NCI-H2029 treated with DMSO at 0.1 percent for 48 hours (cell line): ENCODE data around the gene NXT1.
"Not testable (repeated sequence)": the region's sequence is repeated elsewhere in the genome, so short reads cannot be mapped to it uniquely, and the experiment has no call there.

Experiments used
- DNase-seq: peaks from one replicate; lab custom pipeline; 2025; lab: John Stamatoyannopoulos, UW

NXT1 gene

DNA sequence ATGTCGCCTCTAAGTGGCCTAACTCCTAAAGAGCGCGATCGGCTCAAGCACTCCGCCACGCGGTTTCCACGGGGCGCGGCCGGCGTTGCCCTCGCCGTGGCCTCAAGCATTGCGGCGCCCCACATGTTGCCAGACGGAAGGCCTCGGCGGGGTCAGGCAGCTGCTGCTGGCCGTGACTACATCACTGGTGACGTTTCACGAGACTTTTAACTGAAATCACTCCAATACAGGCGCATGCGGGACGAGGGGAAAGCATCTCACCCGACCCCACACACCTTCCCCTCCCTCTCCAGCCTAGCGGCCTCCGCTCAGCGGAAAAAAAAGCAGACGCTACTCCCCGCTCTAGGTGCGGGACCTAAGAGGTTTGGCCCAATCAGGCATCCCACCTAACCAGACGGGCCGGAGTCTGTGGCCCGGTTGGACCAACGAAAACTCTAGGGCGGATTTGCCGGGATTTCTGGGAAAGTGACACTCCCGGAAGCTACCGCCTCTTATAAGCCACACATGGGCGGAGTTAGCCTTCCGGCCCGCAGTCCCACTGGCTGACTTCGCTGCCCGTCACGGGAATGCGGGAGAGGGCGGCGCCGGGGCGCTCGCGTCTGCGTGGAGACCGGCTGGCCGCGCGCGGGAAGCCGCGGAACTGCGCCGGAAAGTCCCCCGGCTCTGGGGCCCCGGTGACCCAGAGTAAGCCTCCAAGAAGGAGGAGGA lies at the start of gene NXT1:
TSS of gene NXT1 (plus strand) at position 596 of the 708 bp plus-strand sequence. CDS start 3,251 bp downstream, outside the sequence.
- DNase-seq: peak; percentile 84

- DNase-seq: no peak
Measured at GRCh38 chr20:23301436-23302050, 49.0 kb upstream of the NXT1 start.

DNA sequence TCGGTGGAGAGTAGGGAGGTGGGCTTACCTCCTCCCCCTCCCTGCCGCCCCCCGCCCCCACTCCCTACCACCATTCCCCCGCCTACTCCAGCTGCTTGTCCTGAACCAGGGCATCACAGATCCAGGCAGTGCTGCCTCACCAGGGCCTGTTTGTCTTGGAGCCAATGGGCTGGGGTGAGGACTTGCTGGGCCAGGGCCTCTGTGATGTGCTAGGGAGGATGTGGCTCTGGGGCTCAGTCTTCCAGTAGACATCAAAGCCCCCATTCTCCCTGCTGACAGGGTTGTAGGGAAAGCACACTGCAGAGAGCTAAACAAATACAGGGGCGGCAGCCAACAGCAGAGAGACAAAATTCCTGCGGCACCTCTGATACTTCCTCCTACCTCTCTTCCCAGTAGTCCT lies 48.2 kb upstream of the NXT1 start:
- no peak for DNase-seq

DNA sequence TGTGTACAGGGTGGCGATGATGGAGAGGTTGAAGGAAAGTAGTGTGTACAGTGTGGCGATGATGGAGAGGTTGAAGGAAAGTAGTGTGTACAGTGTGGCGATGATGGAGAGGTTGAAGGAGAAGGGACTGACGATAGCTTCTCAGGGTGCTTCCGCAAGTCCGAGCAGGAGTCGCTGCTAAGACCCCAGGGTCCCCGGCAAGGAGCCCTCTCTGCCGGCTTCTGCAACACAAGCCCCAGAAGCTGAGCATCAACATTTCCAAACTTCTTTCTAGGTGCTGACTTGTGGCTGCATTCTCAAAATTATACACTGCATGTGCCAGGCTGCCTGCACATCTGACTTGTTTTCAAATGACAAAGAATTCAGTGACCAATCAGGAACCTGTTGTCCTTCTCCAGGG lies 47.8 kb upstream of the NXT1 start:
- DNase-seq: no peak

GRCh38 chr20:23303325-23304102 lies 47.1 kb upstream of the NXT1 start:
- no peak for DNase-seq

DNA sequence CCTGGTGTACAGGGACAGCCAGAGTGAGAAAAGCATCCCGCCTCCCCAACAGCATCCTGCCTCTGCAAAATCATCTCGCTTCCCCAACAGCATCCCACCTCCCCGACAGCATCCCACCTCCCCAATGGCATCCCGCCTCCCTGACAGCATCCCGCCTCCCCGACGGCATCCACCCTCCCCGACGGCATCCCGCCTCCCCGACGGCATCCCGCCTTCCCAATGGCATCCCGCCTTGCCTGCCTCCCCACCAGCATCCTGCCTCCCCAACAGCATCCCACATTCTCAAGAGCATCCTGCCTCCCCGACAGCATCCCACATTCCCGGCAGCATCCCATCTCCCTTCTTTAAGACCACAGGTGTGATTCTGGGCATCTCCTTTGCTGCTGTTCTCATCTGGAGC lies 46.0 kb upstream of the NXT1 start:
- DNase-seq: no peak

DNA sequence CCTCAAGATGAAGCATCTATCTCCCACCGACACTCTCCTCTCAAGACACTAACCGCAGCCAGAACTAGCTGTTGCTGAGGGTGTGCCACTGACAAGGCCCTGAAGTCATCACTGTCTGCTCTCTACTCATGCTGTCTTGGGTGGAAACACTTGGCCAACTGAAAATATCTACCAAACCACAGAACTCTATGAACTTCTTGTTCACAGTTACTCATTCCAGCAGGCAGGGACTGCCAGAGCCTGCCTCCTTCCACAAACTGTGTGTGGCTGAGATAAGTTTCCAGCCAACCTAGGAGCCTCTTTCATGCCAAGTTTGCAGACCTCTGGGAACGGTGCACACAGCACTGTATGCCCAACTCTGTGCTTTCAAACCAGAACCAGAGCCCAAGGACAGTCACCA lies 45.5 kb upstream of the NXT1 start:
- no peak for DNase-seq

- DNase-seq: not testable (repeated sequence)
Measured at GRCh38 chr20:23307393-23307792, 43.2 kb upstream of the NXT1 start.

GRCh38 chr20:23308024-23308423 lies 42.6 kb upstream of the NXT1 start:
- no peak for DNase-seq

DNA sequence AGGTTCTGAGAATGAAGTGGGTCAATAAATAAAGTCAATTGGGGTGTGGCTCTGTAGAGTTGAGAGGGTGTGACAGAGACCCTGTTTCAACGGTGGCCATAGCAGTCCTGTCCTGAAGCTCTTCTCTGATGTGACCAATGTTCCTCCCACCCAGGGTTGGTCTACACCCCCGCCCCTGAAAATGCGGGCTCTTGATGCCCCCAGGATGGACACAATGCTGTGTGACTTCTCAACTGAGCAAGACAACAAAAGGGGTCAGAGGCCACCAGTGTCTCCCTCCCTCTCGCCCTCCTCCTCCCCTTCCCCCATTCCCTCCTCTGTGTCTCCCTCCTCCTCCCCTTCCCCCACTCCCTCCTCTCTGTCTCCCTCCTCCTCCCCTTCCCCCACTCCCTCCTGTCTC lies 41.7 kb upstream of the NXT1 start:
- no peak for DNase-seq

DNA sequence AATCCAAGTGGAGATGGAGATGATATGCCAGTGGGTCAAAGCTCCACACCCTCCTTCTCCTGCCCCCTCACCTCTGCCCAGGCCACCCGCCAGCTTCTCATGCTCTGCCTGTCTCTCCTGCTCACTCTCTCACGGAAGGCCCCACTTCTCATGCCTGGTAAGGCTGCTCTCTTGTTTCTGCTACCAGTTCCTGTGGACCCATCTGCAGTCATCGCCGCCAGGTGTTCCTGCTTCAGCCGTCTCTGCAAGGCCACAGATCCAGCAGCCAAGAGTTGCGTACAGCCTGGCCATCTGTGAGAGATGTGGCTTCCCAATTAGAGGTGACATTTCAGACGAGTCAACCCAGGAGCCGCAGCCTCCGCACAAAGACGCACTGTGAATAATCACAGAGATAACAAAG lies 40.8 kb upstream of the NXT1 start:
- DNase-seq: no peak

DNA sequence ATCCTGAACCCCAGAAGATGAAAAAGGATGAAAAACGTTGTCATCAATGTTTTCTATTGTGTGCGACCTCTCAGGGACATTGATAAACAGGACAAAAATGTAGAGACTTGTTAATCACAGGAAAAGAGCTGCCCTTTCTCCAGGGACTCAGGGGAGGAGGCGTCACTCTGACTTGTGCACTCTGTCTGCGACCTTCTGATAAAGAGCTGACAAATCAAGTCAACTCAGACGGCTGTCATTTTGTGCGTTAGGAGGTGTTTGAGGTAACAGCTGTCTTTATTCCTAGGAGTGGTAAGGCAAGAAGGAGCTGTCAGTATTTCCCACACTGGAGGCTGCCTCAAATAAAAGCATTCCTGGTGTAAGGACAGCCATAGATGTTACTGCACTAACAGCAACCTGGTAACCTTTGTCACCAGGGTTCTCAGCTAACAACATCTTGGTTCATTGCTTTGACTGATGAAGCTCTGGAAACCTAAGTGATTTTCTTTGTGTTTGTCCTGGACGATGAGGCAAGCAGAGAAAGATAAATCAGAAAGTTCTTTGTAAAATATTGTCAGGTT lies 38.6 kb upstream of the NXT1 start:
- DNase-seq: no peak

- DNase-seq: no peak
Measured at GRCh38 chr20:23313271-23313670, 37.3 kb upstream of the NXT1 start.

DNA sequence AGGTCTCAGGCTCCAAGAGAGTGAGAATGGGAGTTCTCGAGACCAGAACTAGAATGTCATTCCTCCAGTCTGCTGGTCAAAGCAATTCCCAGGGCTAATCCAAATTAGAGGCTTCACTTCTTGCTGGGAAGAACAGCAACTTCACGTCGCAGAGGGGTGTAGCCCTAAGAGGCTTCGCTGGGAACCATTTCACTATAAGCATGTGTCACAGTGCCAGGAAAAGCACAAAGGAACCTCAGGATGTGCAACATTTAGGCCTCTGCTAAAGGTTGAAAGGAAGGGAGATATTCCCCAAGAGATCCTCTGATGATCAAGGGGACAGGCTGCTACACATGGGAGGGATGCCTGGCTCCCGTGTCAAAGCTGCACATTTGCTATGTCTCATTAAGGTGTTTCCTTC lies 35.9 kb upstream of the NXT1 start:
- DNase-seq: no peak

GRCh38 chr20:23315099-23315498 lies 35.5 kb upstream of the NXT1 start:
- DNase-seq: no peak

- no peak for DNase-seq
Measured at GRCh38 chr20:23316626-23317025, 34.0 kb upstream of the NXT1 start.

DNA sequence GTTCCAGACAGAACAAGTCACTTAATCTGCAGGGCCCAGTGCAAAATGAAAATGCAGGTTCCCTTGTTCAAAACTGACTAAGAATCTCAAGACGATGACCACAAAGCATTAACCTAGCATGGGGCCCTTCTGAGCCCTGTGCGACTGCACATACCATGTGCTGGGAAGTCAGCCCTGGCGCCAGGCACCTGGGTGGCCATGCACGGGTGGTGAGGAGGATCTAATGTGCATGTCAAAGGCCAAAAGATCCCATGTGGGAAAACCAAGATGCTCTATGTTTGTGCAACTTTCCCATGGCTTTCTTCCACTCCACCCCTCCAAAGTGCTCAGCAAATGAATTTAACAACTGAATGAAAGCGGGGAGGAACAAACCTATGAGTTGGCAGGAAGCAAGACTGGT lies 33.5 kb upstream of the NXT1 start:
- DNase-seq: no peak

GRCh38 chr20:23318347-23318746 lies 32.2 kb upstream of the NXT1 start:
- DNase-seq: no peak

- no peak for DNase-seq
Measured at GRCh38 chr20:23320317-23320716, 30.3 kb upstream of the NXT1 start.

- DNase-seq: no peak
Measured at GRCh38 chr20:23325107-23325506, 25.5 kb upstream of the NXT1 start.

DNA sequence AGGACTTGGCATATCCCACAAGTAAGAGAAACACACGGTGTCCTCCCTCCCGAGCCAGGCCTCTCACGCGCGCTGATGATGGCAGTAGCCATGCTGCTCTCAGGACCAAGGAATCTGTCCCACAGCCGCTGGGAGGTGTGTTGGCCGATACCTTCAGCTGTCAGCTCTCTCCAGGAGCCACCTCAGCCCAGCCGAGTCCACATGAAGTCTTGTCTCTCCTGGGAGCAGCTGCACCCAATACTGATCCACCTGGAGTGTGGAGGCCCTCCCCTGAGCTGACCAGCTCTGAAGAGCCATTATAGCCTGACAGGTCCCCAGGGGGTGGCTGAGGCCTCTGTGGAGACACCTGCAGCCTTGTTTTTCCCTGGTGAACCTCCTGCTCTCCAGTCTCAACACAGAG lies 23.8 kb upstream of the NXT1 start:
- DNase-seq: no peak

GRCh38 chr20:23327617-23328333 lies 22.8 kb upstream of the NXT1 start:
- no peak for DNase-seq
